ACC112 (cell line): ENCODE measurements around the gene TJP3.

Source experiments
- H2AFZ ChIP-seq: fragments of 200-600 bp; sonication (generic); one replicate; pipeline ENCODE4 v1.6.0; 2017; ENCODE audit warnings: antibody characterized with exemption, low read length; ENCODE audit not compliant: unreplicated experiment
- H3K27ac ChIP-seq: fragments of 200-600 bp; sonication (generic); 2 replicates; pipeline ENCODE4 v1.5.1; 2014; ENCODE audit warnings: low read depth, mild to moderate bottlenecking, antibody characterized with exemption, low read length, moderate library complexity
- H3K27me3 ChIP-seq: fragments of 200-600 bp; sonication (generic); 2 replicates; pipeline ENCODE4 v1.6.1; 2014; ENCODE audit warnings: mild to moderate bottlenecking, antibody characterized with exemption, low read length, moderate library complexity, mixed read lengths; ENCODE audit not compliant: insufficient read depth
- H3K36me3 ChIP-seq: fragments of 200-600 bp; sonication (generic); 2 replicates; pipeline ENCODE4 v1.6.1; 2016; ENCODE audit warnings: mild to moderate bottlenecking, antibody characterized with exemption, low read length, moderate library complexity, mixed read lengths; ENCODE audit not compliant: insufficient read depth
- H3K4me1 ChIP-seq: fragments of 200-600 bp; sonication (generic); one replicate; pipeline ENCODE4 v1.6.1; 2016; ENCODE audit warnings: low read length, mixed read lengths; ENCODE audit not compliant: insufficient read depth, unreplicated experiment, control insufficient read depth
- H3K4me3 ChIP-seq: fragments of 200-600 bp; sonication (generic); 2 replicates; pipeline ENCODE4 v1.5.1; 2014; ENCODE audit warnings: mild to moderate bottlenecking, low read depth, low read length
- H3K79me2 ChIP-seq: fragments of 200-600 bp; sonication (generic); one replicate; pipeline ENCODE4 v1.6.0; 2016; ENCODE audit warnings: low read length; ENCODE audit not compliant: control insufficient read depth, unreplicated experiment, insufficient read depth

Gene TJP3

DNA sequence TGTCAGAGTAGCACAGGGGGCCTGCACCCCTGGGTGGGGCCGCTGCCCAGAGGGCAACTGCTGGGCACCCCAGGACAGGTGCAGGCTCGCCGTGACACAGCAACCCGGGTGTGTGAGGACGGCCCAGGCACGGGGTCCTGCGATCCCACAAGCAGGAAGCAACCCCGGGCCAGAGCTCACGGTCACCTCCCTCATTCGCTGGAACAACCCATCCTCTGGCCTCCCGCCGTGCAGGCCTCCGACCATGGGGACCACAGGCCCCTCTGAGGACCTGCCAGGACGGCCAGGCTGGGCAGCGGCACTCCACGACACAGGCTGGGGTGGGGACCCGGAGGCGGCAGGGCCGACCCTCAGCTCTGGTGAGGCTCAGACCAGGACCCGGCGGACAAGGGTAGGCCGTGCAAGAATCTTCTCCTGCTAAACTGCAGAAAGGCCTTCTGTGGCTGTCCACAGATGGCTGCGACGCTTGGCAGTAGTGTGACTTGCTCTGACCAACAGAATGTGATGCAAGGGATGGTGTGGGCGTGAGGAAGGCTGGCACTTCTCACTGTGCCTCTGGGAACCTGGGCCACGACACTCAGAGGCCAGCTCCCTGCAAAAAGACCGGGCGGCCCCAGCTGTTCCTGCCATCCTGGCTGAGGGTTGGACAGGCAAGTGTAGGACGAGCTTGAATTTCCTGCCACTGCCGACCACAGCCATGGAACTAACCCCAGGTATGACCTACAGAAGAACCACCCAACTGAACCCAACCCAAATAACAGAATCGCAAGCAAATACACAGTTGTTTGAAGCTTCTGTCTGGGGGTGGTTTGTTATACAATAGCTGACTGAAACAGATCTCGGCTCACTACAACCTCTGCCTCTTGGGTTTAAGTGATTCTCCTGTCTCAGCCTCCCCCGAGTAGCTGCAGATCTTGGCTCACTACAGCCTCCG lies 34.4 kb upstream of the TJP3 start:
- Histone ChIP-seq H2AFZ (no peak overlapping the region), H3K79me2 (peaks cover 3% of the 10 kb centered on the region), H3K27ac (no peak overlapping the region), H3K4me1 (peaks cover 24% of the 10 kb centered on the region), H3K36me3 (no peaks in the 10 kb centered on the region), H3K4me3 (no peak overlapping the region), H3K27me3 (no peaks in the 10 kb centered on the region)

GRCh38 chr19:3674784-3675543 lies 33.2 kb upstream of the TJP3 start:
- Histone ChIP-seq H3K79me2 (peaks cover 3% of the 10 kb centered on the region), H3K36me3 (no peaks in the 10 kb centered on the region), H3K27ac (no peak overlapping the region), H3K4me3 (no peak overlapping the region), H3K4me1 (peaks cover 19% of the 10 kb centered on the region), H3K27me3 (no peaks in the 10 kb centered on the region), H2AFZ (no peak overlapping the region)

DNA sequence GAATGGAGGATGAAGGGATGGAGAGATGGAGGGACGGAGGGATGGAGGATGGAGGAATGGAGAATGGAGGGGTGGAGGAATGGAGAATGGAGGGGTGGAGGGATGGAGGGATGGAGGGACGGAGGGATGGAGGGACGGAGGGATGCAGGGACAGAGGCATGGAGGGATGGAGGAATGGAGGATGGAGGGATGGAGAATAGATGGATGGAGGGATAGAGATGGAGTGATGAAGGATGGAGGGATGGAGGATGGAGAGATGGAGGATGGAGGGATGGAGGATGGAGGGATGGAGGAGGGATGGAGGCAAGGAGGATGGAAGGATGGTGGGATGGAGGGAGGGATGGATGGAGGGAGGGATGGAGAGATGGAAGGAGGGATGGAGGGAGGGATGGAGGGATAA lies 30.0 kb upstream of the TJP3 start:
- Histone ChIP-seq H3K27me3 (no peaks in the 10 kb centered on the region), H3K4me3 (no peak overlapping the region), H3K27ac (no peak overlapping the region), H3K36me3 (no peaks in the 10 kb centered on the region), H3K79me2 (peaks cover 6% of the 10 kb centered on the region), H3K4me1 (peaks cover 3% of the 10 kb centered on the region), H2AFZ (no peak overlapping the region)

GRCh38 chr19:3679138-3679537 lies 29.0 kb upstream of the TJP3 start:
- Histone ChIP-seq H3K27me3 (no peaks in the 10 kb centered on the region), H3K79me2 (peaks cover 13% of the 10 kb centered on the region), H3K36me3 (peaks cover under 1% of the 10 kb centered on the region; the same call in 1 of the 2 replicates), H3K27ac (no peak overlapping the region), H2AFZ (no peak overlapping the region), H3K4me3 (no peak overlapping the region), H3K4me1 (peaks cover 3% of the 10 kb centered on the region)

- no peak overlapping the region for H3K27ac ChIP-seq
- H3K79me2 ChIP-seq, result peaks cover 17% of the 10 kb centered on the region
- H3K4me3 ChIP-seq, result no peak overlapping the region
- H3K36me3 ChIP-seq, result peaks cover 5% of the 10 kb centered on the region; the same call in 1 of the 2 replicates
- H3K27me3 ChIP-seq, result no peaks in the 10 kb centered on the region
- no peak overlapping the region for H2AFZ ChIP-seq
- peaks cover 3% of the 10 kb centered on the region for H3K4me1 ChIP-seq
These were observed 28.6 kb upstream of the TJP3 start for GRCh38 chr19:3679581-3679980.

DNA sequence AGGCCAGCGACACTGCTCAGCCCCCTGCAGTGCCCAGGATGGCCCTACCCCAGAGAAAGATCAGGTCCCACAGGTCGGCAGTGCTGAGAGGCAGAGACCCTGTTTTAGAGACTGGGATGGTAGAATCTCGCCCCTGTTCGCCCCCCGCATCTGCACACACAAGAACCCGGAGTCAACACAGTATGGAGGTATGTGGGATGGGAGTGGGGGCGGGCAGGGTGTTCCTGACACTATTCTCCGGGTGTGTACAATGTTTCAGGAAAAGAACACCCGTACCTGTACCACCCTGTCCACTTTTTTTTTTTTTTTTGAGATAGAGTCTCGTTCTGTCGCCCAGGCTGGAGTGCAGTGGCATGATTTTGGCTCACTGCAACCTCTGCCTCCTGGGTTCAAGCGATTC lies 27.2 kb upstream of the TJP3 start:
- Histone ChIP-seq H3K36me3 (peaks cover 7% of the 10 kb centered on the region; the same call in 1 of the 2 replicates), H3K4me3 (no peak overlapping the region), H3K27me3 (no peaks in the 10 kb centered on the region), H2AFZ (no peak overlapping the region), H3K79me2 (peaks cover 21% of the 10 kb centered on the region), H3K27ac (no peak overlapping the region), H3K4me1 (peaks cover 3% of the 10 kb centered on the region)

GRCh38 chr19:3682286-3682685 lies 25.9 kb upstream of the TJP3 start:
- H3K27me3 ChIP-seq, result no peaks in the 10 kb centered on the region
- no peak overlapping the region for H2AFZ ChIP-seq
- peaks cover 3% of the 10 kb centered on the region for H3K4me1 ChIP-seq
- no peak overlapping the region for H3K4me3 ChIP-seq
- peaks cover 21% of the 10 kb centered on the region for H3K79me2 ChIP-seq
- H3K36me3 ChIP-seq, result peaks cover 7% of the 10 kb centered on the region; the same call in 1 of the 2 replicates
- H3K27ac ChIP-seq, result no peak overlapping the region

- H3K4me3 ChIP-seq, result no peak overlapping the region
- no peaks in the 10 kb centered on the region for H3K27me3 ChIP-seq
- peaks cover 25% of the 10 kb centered on the region for H3K79me2 ChIP-seq
- H2AFZ ChIP-seq, result no peak overlapping the region
- H3K4me1 ChIP-seq, result peaks cover 3% of the 10 kb centered on the region
- H3K27ac ChIP-seq, result no peak overlapping the region
- H3K36me3 ChIP-seq, result peaks cover 7% of the 10 kb centered on the region; the same call in 1 of the 2 replicates
These were observed 25.3 kb upstream of the TJP3 start for GRCh38 chr19:3682741-3683404.

DNA sequence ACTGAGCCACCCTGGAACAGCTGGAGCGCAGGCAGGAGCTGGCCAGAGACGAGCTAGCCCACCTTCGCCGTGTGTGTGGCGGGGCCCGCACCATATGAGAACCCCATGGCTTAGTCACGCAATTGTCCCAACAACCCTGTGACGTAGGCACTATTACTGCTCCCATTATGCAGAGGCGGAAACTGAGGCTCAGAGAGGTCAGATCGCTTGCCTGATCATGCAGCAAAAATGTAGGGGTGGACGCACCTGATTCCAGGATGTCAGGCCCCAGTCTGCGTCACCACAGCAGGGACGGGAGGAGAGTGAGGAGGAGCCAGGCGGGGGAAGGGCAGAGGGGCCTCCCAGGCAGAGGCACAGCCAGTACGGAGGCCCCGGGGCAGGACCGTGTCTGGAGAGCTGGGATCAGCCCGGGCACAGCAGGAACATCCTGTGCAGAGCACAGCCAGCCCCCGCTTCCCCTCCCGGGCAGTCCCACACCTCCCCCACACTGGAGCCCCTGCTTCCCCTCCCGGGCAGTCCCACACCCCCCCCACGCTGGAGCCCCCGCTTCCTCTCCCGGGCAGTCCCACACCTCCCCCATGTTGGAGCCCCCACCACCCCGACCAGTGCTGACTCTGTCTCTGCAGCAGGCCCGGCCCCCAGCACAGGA lies 24.7 kb upstream of the TJP3 start:
- Histone ChIP-seq H3K27ac (no peak overlapping the region), H3K27me3 (no peaks in the 10 kb centered on the region), H3K4me1 (peaks cover 3% of the 10 kb centered on the region), H3K36me3 (peaks cover 7% of the 10 kb centered on the region; the same call in 1 of the 2 replicates), H2AFZ (no peak overlapping the region), H3K4me3 (no peak overlapping the region), H3K79me2 (peaks cover 25% of the 10 kb centered on the region)
